H1 (cell line): ENCODE data around the gene PRPH2. TPM values are rescaled to one million over a fixed set of nuclear protein-coding genes. Genes with fewer than 3 reads are reported as not detected.

Experiments used
- CTCF ChIA-PET: fragments of 300-600 bp; sonication (Branson Sonifier 250); formaldehyde crosslinking; loops from one replicate; lab custom pipeline; 2021; ENCODE audit not compliant: partially characterized antibody; lab: Charles Lee
- POLR2A ChIA-PET: fragments of 300-600 bp; sonication (Branson Sonifier 250); formaldehyde crosslinking; loops from one replicate; lab custom pipeline; 2021; ENCODE audit warnings: inconsistent platforms; ENCODE audit not compliant: partially characterized antibody; lab: Charles Lee
- DNase-seq, 2 experiments: peaks; one replicate each; pipeline versions ENCODE4 v3.0.0 to v3.0.0-alpha.2; 2010 to 2022; ENCODE audit warnings: low spot score in 2 of 2, low read depth in 1 of 2, mixed read lengths in 1 of 2
- FAIRE-seq: peaks from 2 replicates; lab custom pipeline; 2011; peaks lifted over from hg19 to GRCh38; lab: Jason Lieb, UNC
- H2AFZ ChIP-seq: 2 replicates; pipeline ENCODE4 v1.8.1; 2012; ENCODE audit warnings: low read length, inconsistent platforms
- H2AK5ac ChIP-seq: 2 replicates; pipeline ENCODE4 v1.6.1; 2013; ENCODE audit warnings: low read depth, low read length
- H2BK120ac ChIP-seq: replicated peaks from 2 replicates; pipeline ENCODE3; 2013; ENCODE audit warnings: low read depth, low read length, inconsistent platforms
- H2BK12ac ChIP-seq: 2 replicates; pipeline ENCODE4 v1.6.1; 2013; ENCODE audit warnings: low read depth, low read length
- H2BK15ac ChIP-seq: 2 replicates; pipeline ENCODE4 v1.6.1; 2013; ENCODE audit warnings: low read length
- H2BK20ac ChIP-seq: 2 replicates; pipeline ENCODE4 v1.6.1; 2013; ENCODE audit warnings: low read length
- H2BK5ac ChIP-seq: 2 replicates; pipeline ENCODE4 v1.6.1; 2013; ENCODE audit warnings: low read depth, low read length
- H3K14ac ChIP-seq: 2 replicates; pipeline ENCODE4 v1.6.1; 2013; ENCODE audit warnings: inconsistent platforms; ENCODE audit not compliant: insufficient read length
- H3K18ac ChIP-seq: 2 replicates; pipeline ENCODE4 v1.6.1; 2013; ENCODE audit warnings: low read length; ENCODE audit errors: extremely low read depth
- H3K23ac ChIP-seq: 2 replicates; pipeline ENCODE4 v1.6.1; 2013; ENCODE audit warnings: inconsistent platforms; ENCODE audit not compliant: insufficient read length
- H3K23me2 ChIP-seq: 2 replicates; pipeline ENCODE4 v1.6.1; 2013; ENCODE audit warnings: low read depth, low read length
- H3K27ac ChIP-seq: 2 replicates; pipeline ENCODE4 v1.6.1; 2011; ENCODE audit warnings: low read depth, low read length, inconsistent platforms
- H3K27me3 ChIP-seq, 4 experiments: replicated peaks in 1 of 4; 1 replicate in 1 of 4; 2 replicates in 3 of 4; pipeline versions ENCODE4 v1.6.1 to v1.8.1; 2011 to 2013; ENCODE audit warnings: low read length in 3 of 4, mild to moderate bottlenecking in 3 of 4, inconsistent platforms in 2 of 4, mixed read lengths in 2 of 4, moderate library complexity in 1 of 4; ENCODE audit not compliant: control insufficient read depth in 3 of 4, insufficient read depth in 3 of 4; ENCODE audit errors: extremely low read depth in 1 of 4
- H3K36me3 ChIP-seq, 4 experiments: 2 replicates each; pipeline versions ENCODE4 v1.6.1 to v1.8.1; 2011 to 2013; ENCODE audit warnings: mild to moderate bottlenecking in 4 of 4, low read length in 3 of 4, moderate library complexity in 2 of 4, control low read depth in 1 of 4, inconsistent platforms in 1 of 4; ENCODE audit not compliant: insufficient read depth in 4 of 4, control insufficient read depth in 2 of 4
- H3K4ac ChIP-seq: replicated peaks from 2 replicates; pipeline ENCODE3; 2013; ENCODE audit warnings: low read length, low read depth, mixed read lengths, inconsistent platforms; ENCODE audit not compliant: insufficient read length
- H3K4me1 ChIP-seq, 4 experiments: replicated peaks in 1 of 4; 1 replicate in 1 of 4; 2 replicates in 3 of 4; pipeline versions ENCODE4 v1.6.1 to v1.8.1; 2011 to 2013; ENCODE audit warnings: low read length in 3 of 4, inconsistent platforms in 2 of 4, mixed read lengths in 1 of 4; ENCODE audit not compliant: insufficient read depth in 4 of 4, control insufficient read depth in 3 of 4
- H3K4me2 ChIP-seq, 2 experiments: 2 replicates each; pipeline versions ENCODE4 v1.6.1 to v1.8.1; 2011 to 2013; ENCODE audit warnings: low read depth in 2 of 2, low read length in 2 of 2, control low read depth in 1 of 2, inconsistent platforms in 1 of 2, mild to moderate bottlenecking in 1 of 2; ENCODE audit not compliant: insufficient read depth in 1 of 2
- H3K4me3 ChIP-seq, 4 experiments: fragments of 200-600, 300-600 bp in 1 of 4; sonication (generic), shearing (Covaris generic), sonication (Bioruptor Twin) in 1 of 4; 2 replicates each; pipeline versions ENCODE4 v1.5.1 to v1.8.1; 2011 to 2016; ENCODE audit warnings: low read length in 4 of 4, low read depth in 3 of 4, control low read depth in 2 of 4, inconsistent platforms in 2 of 4, mild to moderate bottlenecking in 2 of 4, mixed read lengths in 1 of 4, moderate library complexity in 1 of 4; ENCODE audit not compliant: insufficient read depth in 2 of 4; ENCODE audit errors: extremely low read depth in 1 of 4
- H3K56ac ChIP-seq: replicated peaks from 2 replicates; pipeline ENCODE3; 2013; ENCODE audit warnings: low read depth, mild to moderate bottlenecking, mixed read lengths, low read length, inconsistent platforms; ENCODE audit not compliant: insufficient read length
- H3K79me1 ChIP-seq: 2 replicates; pipeline ENCODE4 v1.6.1; 2013; ENCODE audit warnings: low read depth, low read length, control low read depth
- H3K79me2 ChIP-seq, 2 experiments: 2 replicates each; pipeline versions ENCODE4 v1.6.1 to v1.8.1; 2012 to 2013; ENCODE audit warnings: low read length in 2 of 2, mild to moderate bottlenecking in 2 of 2, inconsistent platforms in 1 of 2; ENCODE audit not compliant: insufficient read depth in 2 of 2, control insufficient read depth in 1 of 2
- H3K9ac ChIP-seq, 4 experiments: replicated peaks in 1 of 4; 1 replicate in 1 of 4; 2 replicates in 3 of 4; pipeline versions ENCODE4 v1.6.1 to v1.8.1; 2011 to 2013; ENCODE audit warnings: low read depth in 3 of 4, low read length in 3 of 4, control low read depth in 2 of 4, mild to moderate bottlenecking in 2 of 4, moderate library complexity in 2 of 4, inconsistent platforms in 1 of 4; ENCODE audit errors: extremely low read depth in 1 of 4
- H3K9me3 ChIP-seq, 2 experiments: 2 replicates each; pipeline versions ENCODE4 v1.6.1 to v1.8.1; 2012 to 2013; ENCODE audit warnings: mild to moderate bottlenecking in 2 of 2, moderate library complexity in 2 of 2, control low read depth in 1 of 2, inconsistent platforms in 1 of 2, low read depth in 1 of 2, low read length in 1 of 2, mixed read lengths in 1 of 2; ENCODE audit not compliant: insufficient read depth in 2 of 2
- H4K20me1 ChIP-seq, 2 experiments: replicated peaks in 1 of 2; 2 replicates each; pipeline versions ENCODE3 to v1.8.1; 2011 to 2013; ENCODE audit warnings: inconsistent platforms in 2 of 2, low read length in 2 of 2, mild to moderate bottlenecking in 1 of 2; ENCODE audit not compliant: insufficient read depth in 2 of 2, control insufficient read depth in 1 of 2
- H4K5ac ChIP-seq: 2 replicates; pipeline ENCODE4 v1.6.1; 2013; ENCODE audit warnings: low read length, low read depth, mixed read lengths, inconsistent platforms; ENCODE audit not compliant: insufficient read length
- H4K8ac ChIP-seq: 2 replicates; pipeline ENCODE4 v1.8.0; 2013; ENCODE audit warnings: mild to moderate bottlenecking, moderate library complexity, low read length, inconsistent platforms; ENCODE audit not compliant: insufficient read depth; ENCODE audit errors: extremely low read depth
- H4K91ac ChIP-seq: replicated peaks from 2 replicates; pipeline ENCODE3; 2013; ENCODE audit warnings: low read length, mixed read lengths, inconsistent platforms; ENCODE audit not compliant: insufficient read length
- BACH1 ChIP-seq: IDR thresholded peaks from 2 replicates; pipeline ENCODE4 v1.6.1; 2012; ENCODE audit warnings: low read length, improper control_type of control experiment
- E2F6 ChIP-seq: IDR thresholded peaks from 2 replicates; pipeline ENCODE4 v1.6.1; 2012; ENCODE audit warnings: inconsistent platforms
- EP300 ChIP-seq, 2 experiments: IDR thresholded peaks; 1 replicate in 1 of 2; 2 replicates in 1 of 2; pipeline ENCODE4 v1.6.1; 2011 to 2012; ENCODE audit warnings: low read depth in 2 of 2, low read length in 2 of 2, mild to moderate bottlenecking in 2 of 2, borderline replicate concordance in 1 of 2, inconsistent platforms in 1 of 2, moderate library complexity in 1 of 2
- KDM4A ChIP-seq: IDR thresholded peaks from one replicate; pipeline ENCODE4 v1.7.1; 2012; ENCODE audit warnings: low read depth, mild to moderate bottlenecking, moderate library complexity, low read length, inconsistent platforms; ENCODE audit not compliant: severe bottlenecking
- TAF1 ChIP-seq: IDR thresholded peaks from 2 replicates; pipeline ENCODE4 v1.6.1; 2011; ENCODE audit warnings: mild to moderate bottlenecking, low read depth, low read length
- TAF7 ChIP-seq: optimal IDR thresholded peaks from 2 replicates; pipeline ENCODE3; 2011; ENCODE audit warnings: low read depth, mild to moderate bottlenecking, inconsistent platforms, low read length, moderate library complexity, borderline replicate concordance
- TBP ChIP-seq: IDR thresholded peaks from 2 replicates; pipeline ENCODE4 v1.6.1; 2011; ENCODE audit warnings: low read depth, low read length, improper control_type of control experiment
- WGBS, 2 experiments: shearing (Covaris generic) in 1 of 2; methylation state at CpG; one replicate each; pipeline versions ENCODE4 v1.1.6 to v1.1.7; 2013 to 2015; ENCODE audit warnings: low lambda C conversion rate in 2 of 2, mixed read lengths in 2 of 2, inconsistent platforms in 1 of 2, low coverage in 1 of 2, missing lambda C conversion rate in 1 of 2; ENCODE audit not compliant: insufficient replicate concordance in 2 of 2, insufficient coverage in 1 of 2, insufficient read length in 1 of 2; ENCODE audit errors: extremely low coverage in 1 of 2, missing lambda C conversion rate in 1 of 2; 5-methylcytosine and 5-hydroxymethylcytosine counted together
- polyA plus RNA-seq, 7 experiments: library from polyadenylated mRNA; depleted of rRNA in 3 of 7; stranded (reverse) in 5 of 7; unstranded in 2 of 7; fragments of >200 nt in 5 of 7; fragments of 200-250 nt in 2 of 7; gene quantifications; 1 replicate in 5 of 7; 2 replicates in 1 of 7; 4 replicates in 1 of 7; pipeline versions ENCODE4 v1.2.1 to v1.2.3, GENCODE V29; 2011 to 2013; ENCODE audit warnings: missing spikeins in 2 of 7, mixed read lengths in 2 of 7
- total RNA-seq: library from RNA; stranded (reverse); fragmentation: NEBNext Ultra II Directional; extraction: Animal tissue kit (Norgen Biotek cat#: 25700); gene quantifications from 2 replicates; pipeline ENCODE4 v1.2.1, GENCODE V29; 2021

PRPH2 gene
- total and polyA plus RNA-seq, 2 of the 8 experiments (the other 6 are each of a cell fraction or from before 2014, with no cell fraction given), result 0.23 to 0.65 TPM

GRCh38 chr6:42674780-42675179, 47.6 kb downstream of the PRPH2 start:
- Histone ChIP-seq H3K4me3 (no peak overlapping the region), H2BK120ac (no peak overlapping the region), H3K27ac (no peak overlapping the region), H3K23ac (no peak overlapping the region), H3K79me1 (no peaks in the 10 kb centered on the region), H2BK5ac (no peak overlapping the region), H3K56ac (no peak overlapping the region), H2BK20ac (no peak overlapping the region), H3K4me2 (no peak overlapping the region), H2AFZ (no peak overlapping the region), H4K8ac (no peak overlapping the region), H3K18ac (no peak overlapping the region), H2BK12ac (no peak overlapping the region), H2BK15ac (no peak overlapping the region), H3K79me2 (no peaks in the 10 kb centered on the region), H3K9me3 (no peaks in the 10 kb centered on the region), H3K23me2 (no peaks in the 10 kb centered on the region), H4K5ac (no peak overlapping the region), H3K4me1 (no peaks in the 10 kb centered on the region), H2AK5ac (no peak overlapping the region), H3K27me3 (no peaks in the 10 kb centered on the region), H3K36me3 (peaks cover 6 to 58% (median 23%) of the 10 kb centered on the region in 4 experiments; a peak in 7 of 8 replicates), H3K4ac (no peak overlapping the region), H4K20me1 (no peaks in the 10 kb centered on the region), H3K14ac (no peak overlapping the region), H4K91ac (no peak overlapping the region), H3K9ac (no peak overlapping the region)
- ChIA-PET CTCF (interaction anchor here (0.6 to 3.4 kb wide), 9 partner anchors 8 to 183 kb away, joined by 3 to 15 read pairs (median 3); no protein-coding TSS in a partner anchor), POLR2A (no interaction called here)
- FAIRE-seq (no peak), DNase-seq (no peak)
- WGBS, 2 experiments, result 91% methylated on average over 3 of the region's 3 CpGs; no CpG with 5 or more reads in 1 of the 2 experiments
- TF ChIP-seq E2F6, result no peak
- no peak for TF ChIP-seq TAF1
- no peak for TF ChIP-seq EP300 (IDR thresholded peaks at IDR 0.05; ENCODE audit: borderline replicate concordance in 1 of 2, low read depth in 2 of 2, low read length in 2 of 2)
- TF ChIP-seq TBP, result no peak
- no peak for TF ChIP-seq TAF7
- TF ChIP-seq KDM4A, result no peak
- TF ChIP-seq BACH1, result no peak
